ENCODE results near the gene KLHL20.
"Not testable (repeated sequence)": the region's sequence is repeated elsewhere in the genome, so short reads cannot be mapped to it uniquely, and the experiment has no call there.

Gene KLHL20

DNA sequence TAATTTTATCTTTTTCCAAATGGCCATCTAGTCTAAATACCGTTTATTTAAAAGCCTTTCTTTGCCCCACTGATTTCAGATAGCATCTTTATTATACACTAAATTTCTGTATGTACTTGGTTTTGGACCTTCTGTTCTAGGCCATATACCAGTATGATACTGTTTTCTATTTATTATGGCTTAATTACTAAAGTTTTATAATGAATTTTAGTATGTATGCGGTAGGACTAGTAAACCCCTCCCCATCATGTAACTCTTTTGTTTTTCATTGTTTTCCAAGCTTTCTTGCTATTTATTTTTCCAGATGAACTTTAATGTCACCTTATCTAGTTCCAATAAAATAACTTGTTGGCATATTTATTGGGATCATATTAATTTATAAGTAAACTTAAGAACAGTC, 29.9 kb downstream of the KLHL20 start:
- in situ Hi-C loops (cut with MboI; ENCODE audit: low sequenced_read_pairs) = no loop called here

GRCh38 chr1:173749137-173749536, 34.4 kb downstream of the KLHL20 start:
- in situ Hi-C loops (cut with MboI; ENCODE audit: low sequenced_read_pairs) = no loop called here

DNA sequence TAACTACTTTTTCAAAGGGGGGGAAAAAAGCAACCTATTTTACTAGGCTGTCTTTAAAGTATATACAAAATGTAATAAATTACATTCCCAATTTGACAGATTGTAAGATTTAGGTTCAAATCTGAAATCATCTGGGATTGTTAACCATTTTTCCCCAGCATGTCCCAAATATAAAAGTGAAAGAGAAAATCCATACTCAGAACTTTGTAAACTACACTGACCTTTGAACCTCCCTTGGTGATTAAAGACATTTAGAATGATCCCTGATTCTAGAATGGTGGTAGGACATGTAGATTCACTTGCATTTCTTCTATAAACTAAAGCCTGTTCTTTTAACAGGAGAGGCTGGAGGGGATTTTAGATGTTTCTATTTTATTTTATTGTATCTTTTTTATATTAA, 39.0 kb downstream of the KLHL20 start:
- in situ Hi-C loops (cut with MboI; ENCODE audit: low sequenced_read_pairs) = no loop called here

GRCh38 chr1:173757666-173758065, 42.9 kb downstream of the KLHL20 start:
- in situ Hi-C loops (cut with MboI; ENCODE audit: low sequenced_read_pairs) = no loop called here

- in situ Hi-C loops (cut with MboI; ENCODE audit: low sequenced_read_pairs) = no loop called here
These were observed 43.3 kb downstream of the KLHL20 start for GRCh38 chr1:173758110-173758509.

- in situ Hi-C loops (cut with MboI; ENCODE audit: low sequenced_read_pairs) = no loop called here
These were observed 44.2 kb downstream of the KLHL20 start for GRCh38 chr1:173758980-173759379.

GRCh38 chr1:173764331-173764730, 49.5 kb downstream of the KLHL20 start:
- in situ Hi-C loops (cut with MboI; ENCODE audit: low sequenced_read_pairs) = not testable (repeated sequence)

- in situ Hi-C loops (cut with MboI; ENCODE audit: low sequenced_read_pairs) = no loop called here
These were observed 53.4 kb downstream of the KLHL20 start for GRCh38 chr1:173768206-173768605.

GRCh38 chr1:173768827-173769226, 54.0 kb downstream of the KLHL20 start:
- in situ Hi-C loops (cut with MboI; ENCODE audit: low sequenced_read_pairs) = no loop called here

DNA sequence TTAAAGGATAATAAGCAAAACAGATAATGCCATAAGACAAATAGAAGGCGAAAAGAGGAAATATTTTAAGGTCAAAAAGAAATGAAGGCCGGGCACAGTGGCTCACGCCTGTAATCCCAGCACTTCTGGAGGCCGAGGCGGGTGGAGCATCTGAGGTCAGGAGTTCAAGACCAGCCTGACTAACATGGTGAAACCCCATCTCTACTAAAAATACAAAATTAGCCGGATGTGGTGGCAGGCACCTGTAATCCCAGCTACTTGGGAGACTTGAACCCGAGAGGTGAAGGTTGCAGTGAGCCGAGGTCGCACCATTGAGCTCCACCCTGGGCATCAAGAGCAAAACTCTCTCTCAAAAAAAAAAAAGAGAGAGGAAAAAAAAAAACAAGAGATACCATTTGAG, 55.5 kb downstream of the KLHL20 start:
- in situ Hi-C loops (cut with MboI; ENCODE audit: low sequenced_read_pairs) = not testable (repeated sequence)

DNA sequence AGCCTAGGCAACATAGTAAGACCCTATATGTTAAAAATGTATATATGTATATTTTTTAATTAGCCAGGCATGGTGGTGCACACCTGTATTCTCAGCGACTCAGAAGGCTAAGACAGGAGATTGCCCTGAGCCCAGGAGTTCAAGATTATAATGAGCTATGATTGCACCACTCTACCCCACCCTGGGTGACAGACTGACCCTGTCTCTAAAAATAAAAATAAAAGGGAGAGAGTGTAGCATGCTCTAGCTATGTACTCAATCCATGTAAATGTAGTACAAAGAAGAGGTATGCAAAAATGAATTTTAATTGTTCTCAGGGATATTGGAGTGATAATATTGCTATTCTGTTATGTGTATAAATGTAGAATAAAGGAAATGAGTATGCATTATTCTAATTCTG, 56.8 kb downstream of the KLHL20 start:
- in situ Hi-C loops (cut with MboI; ENCODE audit: low sequenced_read_pairs) = no loop called here

GRCh38 chr1:173775578-173776226, 60.9 kb downstream of the KLHL20 start:
- in situ Hi-C loops (cut with MboI; ENCODE audit: low sequenced_read_pairs) = no loop called here

GRCh38 chr1:173779936-173780335, 65.2 kb downstream of the KLHL20 start:
- in situ Hi-C loops (cut with MboI; ENCODE audit: low sequenced_read_pairs) = no loop called here

- in situ Hi-C loops (cut with MboI; ENCODE audit: low sequenced_read_pairs) = no loop called here
These were observed 70.2 kb downstream of the KLHL20 start for GRCh38 chr1:173784997-173785396.

DNA sequence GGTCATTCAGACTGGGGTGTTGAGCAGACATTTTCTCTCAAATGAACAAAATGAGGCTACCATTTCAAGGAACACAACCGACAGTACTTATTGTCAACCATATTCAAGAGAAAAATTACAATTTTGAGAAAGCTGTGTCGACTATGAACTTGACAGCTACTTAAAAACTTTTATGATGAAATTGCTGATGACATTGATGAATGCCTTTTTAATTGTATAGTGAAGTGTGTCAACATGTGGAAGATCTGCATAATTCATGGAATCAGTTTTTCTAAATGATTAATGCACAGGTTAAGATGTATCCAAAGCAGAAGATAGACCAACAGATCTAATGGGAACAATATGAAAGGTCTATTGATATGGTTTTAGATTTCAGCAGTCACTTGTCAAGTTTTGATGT, 75.1 kb downstream of the KLHL20 start:
- in situ Hi-C loops (cut with MboI; ENCODE audit: low sequenced_read_pairs) = no loop called here

DNA sequence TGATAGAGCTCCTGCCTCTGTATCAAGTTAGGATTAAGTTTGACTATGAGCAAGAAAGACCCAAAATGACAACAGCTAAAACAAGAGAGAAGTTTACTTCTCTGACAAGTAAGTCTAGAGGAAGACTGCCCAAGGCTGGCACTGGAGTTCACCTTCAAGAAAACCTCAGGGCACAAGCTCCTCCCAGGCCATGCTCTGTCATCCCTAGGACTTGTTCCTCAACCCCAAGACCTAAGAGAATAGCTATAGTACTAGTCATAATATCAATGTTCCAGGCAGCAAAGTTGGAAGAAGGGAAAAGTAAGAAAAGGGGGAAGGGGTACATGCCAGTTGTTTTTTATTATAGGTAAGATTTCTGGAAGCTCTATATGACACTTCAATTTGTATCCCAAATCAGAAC, 83.3 kb downstream of the KLHL20 start:
- in situ Hi-C loops (cut with MboI; ENCODE audit: low sequenced_read_pairs) = no loop called here

DNA sequence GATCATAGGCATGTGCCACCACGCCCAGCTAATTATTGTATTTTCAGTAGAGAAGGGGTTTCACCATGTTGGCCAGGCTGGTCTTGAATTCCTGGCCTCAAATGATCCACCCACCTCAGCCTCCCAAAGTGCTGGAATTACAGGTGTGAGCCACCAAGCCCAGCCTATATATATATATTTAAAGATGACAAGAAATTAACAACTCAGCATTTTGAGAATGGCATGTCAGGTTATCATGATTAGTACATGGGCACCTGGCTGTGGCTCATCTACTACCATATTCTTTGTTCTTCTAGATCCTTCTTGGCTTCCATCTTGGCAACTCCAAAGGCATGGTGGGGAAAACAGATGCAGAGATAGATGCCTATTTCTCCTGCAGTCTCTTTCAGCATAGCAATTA, 85.2 kb downstream of the KLHL20 start:
- in situ Hi-C loops (cut with MboI; ENCODE audit: low sequenced_read_pairs) = not testable (repeated sequence)

DNA sequence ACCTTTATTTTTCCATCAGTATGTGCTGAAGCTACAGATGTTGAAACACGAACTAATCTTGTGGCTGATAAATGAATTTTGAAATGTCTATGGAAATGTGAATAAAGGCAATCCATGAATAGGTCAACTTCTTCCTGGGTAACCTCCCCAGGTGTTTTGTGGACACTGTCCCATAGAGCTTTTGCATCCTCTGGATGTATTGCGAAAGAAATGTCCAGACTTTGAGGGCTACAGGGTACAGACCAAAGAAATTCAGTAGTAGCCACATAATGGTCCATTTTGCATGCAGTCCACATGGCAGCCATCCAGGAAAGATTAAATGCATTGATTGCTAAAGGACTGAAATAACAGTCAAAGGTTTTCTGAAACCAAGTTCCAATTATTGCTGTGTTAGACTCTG, 88.2 kb downstream of the KLHL20 start:
- in situ Hi-C loops (cut with MboI; ENCODE audit: low sequenced_read_pairs) = no loop called here

DNA sequence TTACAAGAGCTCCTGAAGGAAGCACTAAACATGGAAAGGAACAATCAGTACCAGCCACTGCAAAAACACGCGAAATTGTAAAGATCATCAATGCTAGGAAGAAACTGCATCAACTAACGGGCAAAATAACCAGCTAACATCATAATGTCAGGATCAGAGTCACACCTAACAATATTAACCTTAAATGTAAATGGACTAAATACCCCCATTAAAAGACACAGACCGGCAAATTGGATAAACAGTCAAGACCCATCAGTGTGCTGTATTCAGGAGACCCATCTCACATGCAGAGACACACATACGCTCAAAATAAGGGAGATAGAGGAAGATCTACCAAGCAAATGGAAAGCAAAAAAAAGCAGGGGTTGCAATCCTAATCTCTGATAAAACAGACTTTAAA, 98.9 kb downstream of the KLHL20 start:
- in situ Hi-C loops (cut with MboI; ENCODE audit: low sequenced_read_pairs) = not testable (repeated sequence)

- in situ Hi-C loops (cut with MboI; ENCODE audit: low sequenced_read_pairs) = no loop called here
These were observed 103.7 kb downstream of the KLHL20 start for GRCh38 chr1:173818459-173818858.

DNA sequence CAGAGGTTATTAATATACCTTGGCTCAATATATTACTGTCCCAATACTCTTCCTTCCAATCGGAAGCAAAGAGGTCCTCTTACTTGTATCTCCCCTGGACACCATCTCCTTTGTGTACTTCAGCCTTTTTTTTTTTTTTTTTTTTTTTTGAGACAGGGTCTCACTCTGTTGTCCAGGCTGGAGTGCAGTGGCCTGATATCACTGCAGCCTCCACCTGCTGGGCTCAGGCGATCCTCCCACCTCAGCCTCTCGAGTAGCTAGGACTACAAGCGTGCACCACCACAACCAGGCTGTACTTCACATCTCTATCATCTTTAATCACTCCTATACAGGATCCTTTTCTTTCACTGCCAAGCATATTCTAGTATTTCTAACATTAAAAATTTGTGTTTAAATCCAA, 106.9 kb downstream of the KLHL20 start:
- in situ Hi-C loops (cut with MboI; ENCODE audit: low sequenced_read_pairs) = no loop called here

DNA sequence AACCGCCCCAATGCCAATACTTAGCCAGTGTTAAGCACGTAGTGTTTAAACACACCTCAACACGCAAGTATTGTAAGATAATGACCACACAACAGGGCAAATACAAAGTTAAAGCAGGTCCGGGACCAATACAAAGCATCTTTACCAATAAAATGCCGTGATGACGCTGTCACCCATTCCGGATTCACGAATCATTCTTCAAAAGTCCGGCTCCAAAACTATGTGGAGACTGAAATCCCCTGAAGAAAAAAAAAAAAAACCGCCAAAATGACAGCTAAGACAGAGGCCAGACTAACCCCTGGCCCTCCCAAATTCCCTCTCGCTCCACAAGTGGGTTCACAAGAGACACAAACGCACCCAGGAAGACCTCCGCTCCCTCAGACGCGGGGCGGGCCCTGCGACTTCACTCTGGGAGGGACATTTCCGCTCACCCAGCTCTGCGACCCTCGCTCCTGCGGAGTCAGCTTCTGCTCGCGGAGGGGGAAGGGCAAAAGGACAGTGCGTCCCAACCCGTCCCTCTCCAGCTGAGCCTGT, 109.1 kb downstream of the KLHL20 start:
- in situ Hi-C loops (cut with MboI; ENCODE audit: low sequenced_read_pairs) = no loop called here

Measured in HL-60/S4 treated with retinoic acid at 250 ng/mL for 4 days and 3 days (cell line).